SK-N-SH (cell line): ENCODE data around the gene TRAF5. TPM values are rescaled to one million over a fixed set of nuclear protein-coding genes. Genes with fewer than 3 reads are reported as not detected.

ENCODE experiments used
- CTCF ChIA-PET: fragments of 300-600, 350-600 bp; formaldehyde crosslinking; extraction: SDS; loops from one replicate; lab custom pipeline; 2021; lab: Yijun Ruan, JAX
- POLR2A ChIA-PET: fragments of 350-600 bp; sonication (Branson Sonifier 250); formaldehyde crosslinking; extraction: SDS; loops from one replicate; lab custom pipeline; 2020; ENCODE audit warnings: antibody characterized with exemption, inconsistent platforms; lab: Yijun Ruan, JAX
- DNase-seq: peaks from one replicate; pipeline ENCODE4 v3.0.0; 2012
- H2AFZ ChIP-seq: fragments of 200-600 bp; sonication (generic); 2 replicates; pipeline ENCODE4 v1.8.1; 2016; ENCODE audit warnings: antibody characterized with exemption, mild to moderate bottlenecking, low read depth
- H3F3A ChIP-seq: fragments of 200-600 bp; sonication (generic); replicated peaks from 2 replicates; pipeline ENCODE3; 2016; ENCODE audit warnings: antibody characterized with exemption, mild to moderate bottlenecking; ENCODE audit not compliant: insufficient read depth
- H3K27ac ChIP-seq, 2 experiments: fragments of 200-500 bp in 1 of 2; fragments of 200-600 bp in 1 of 2; sonication (Bioruptor generic) in 1 of 2; sonication (generic), shearing (Covaris generic) in 1 of 2; 2 replicates each; pipeline versions ENCODE4 v1.5.1 to v1.6.1; 2014 to 2016; ENCODE audit warnings: low read depth in 2 of 2, inconsistent platforms in 1 of 2, low read length in 1 of 2, mild to moderate bottlenecking in 1 of 2, mixed read lengths in 1 of 2
- H3K27me3 ChIP-seq: fragments of 200-600 bp; sonication (generic), shearing (Covaris generic); 2 replicates; pipeline ENCODE4 v1.6.1; 2016; ENCODE audit warnings: mixed run types; ENCODE audit not compliant: insufficient read depth
- H3K36me3 ChIP-seq, 2 experiments: fragments of 200-500 bp in 1 of 2; fragments of 200-600 bp in 1 of 2; sonication (Bioruptor generic) in 1 of 2; sonication (generic) in 1 of 2; replicated peaks in 1 of 2; 2 replicates each; pipeline versions ENCODE3 to v1.5.1; 2014 to 2016; ENCODE audit warnings: low read length in 1 of 2, mild to moderate bottlenecking in 1 of 2; ENCODE audit not compliant: insufficient read depth in 2 of 2, control insufficient read depth in 1 of 2
- H3K4me1 ChIP-seq, 2 experiments: fragments of 200-500 bp in 1 of 2; fragments of 200-600 bp in 1 of 2; sonication (Bioruptor generic) in 1 of 2; sonication (generic), shearing (Covaris generic) in 1 of 2; 2 replicates each; pipeline versions ENCODE4 v1.5.1 to v1.6.1; 2014 to 2016; ENCODE audit warnings: low read depth in 1 of 2, low read length in 1 of 2, mixed run types in 1 of 2; ENCODE audit not compliant: insufficient read depth in 2 of 2, control insufficient read depth in 1 of 2
- H3K4me2 ChIP-seq: fragments of 200-600 bp; sonication (generic), shearing (Covaris generic); 2 replicates; pipeline ENCODE4 v1.6.1; 2017; ENCODE audit warnings: mixed run types
- H3K4me3 ChIP-seq, 2 experiments: fragments of 200-500 bp in 1 of 2; fragments of 200-600 bp in 1 of 2; sonication (Bioruptor generic) in 1 of 2; sonication (generic), shearing (Covaris generic) in 1 of 2; 2 replicates each; pipeline versions ENCODE4 v1.5.1 to v1.8.1; 2014 to 2016; ENCODE audit warnings: low read depth in 2 of 2, inconsistent platforms in 1 of 2, low read length in 1 of 2, mild to moderate bottlenecking in 1 of 2, mixed read lengths in 1 of 2, moderate library complexity in 1 of 2
- H3K79me2 ChIP-seq: fragments of 200-600 bp; sonication (generic); 2 replicates; pipeline ENCODE4 v1.8.1; 2017; ENCODE audit warnings: mild to moderate bottlenecking; ENCODE audit not compliant: insufficient read depth
- H3K9ac ChIP-seq: fragments of 200-600 bp; sonication (generic); 2 replicates; pipeline ENCODE4 v1.6.1; 2017; ENCODE audit warnings: mixed run types
- H3K9me2 ChIP-seq: fragments of 200-600 bp; sonication (generic); 2 replicates; pipeline ENCODE4 v1.6.1; 2017; ENCODE audit warnings: mixed run types
- H3K9me3 ChIP-seq: fragments of 200-600 bp; sonication (generic); 2 replicates; pipeline ENCODE4 v1.6.1; 2017; ENCODE audit warnings: mixed run types, mild to moderate bottlenecking, moderate library complexity
- H4K20me1 ChIP-seq: fragments of 200-600 bp; sonication (generic); 2 replicates; pipeline ENCODE4 v1.6.1; 2017; ENCODE audit warnings: mild to moderate bottlenecking, mixed run types; ENCODE audit not compliant: insufficient read depth
- ELF1 ChIP-seq: IDR thresholded peaks from 2 replicates; pipeline ENCODE4 v1.4.0; 2012
- EZH2phosphoT487 ChIP-seq: fragments of 200-600 bp; sonication (generic); IDR thresholded peaks from 2 replicates; pipeline ENCODE4 v1.6.1; 2017; ENCODE audit warnings: low read depth, mixed run types, mild to moderate bottlenecking, antibody characterized with exemption, moderate library complexity, borderline replicate concordance
- FOSL2 ChIP-seq: IDR thresholded peaks from 2 replicates; pipeline ENCODE4 v1.4.0; 2012; ENCODE audit warnings: low read depth, mild to moderate bottlenecking, moderate library complexity, borderline replicate concordance
- FOXJ3 ChIP-seq: sonication (generic); formaldehyde crosslinking; IDR thresholded peaks from 2 replicates; pipeline ENCODE4 v1.5.1; 2020; ENCODE audit warnings: mild to moderate bottlenecking, missing genetic modification reagents
- FOXM1 ChIP-seq: IDR thresholded peaks from 2 replicates; pipeline ENCODE4 v1.4.0; 2012; ENCODE audit warnings: low read depth, mild to moderate bottlenecking
- GABPA ChIP-seq: IDR thresholded peaks from 2 replicates; pipeline ENCODE4 v1.4.0; 2012; ENCODE audit warnings: low read depth, mild to moderate bottlenecking
- GATA2 ChIP-seq: sonication (generic); formaldehyde crosslinking; IDR thresholded peaks from 2 replicates; pipeline ENCODE4 v1.5.0; 2020; ENCODE audit warnings: mild to moderate bottlenecking, missing genetic modification reagents
- IRF3 ChIP-seq: fragments of 150-350 bp; IDR thresholded peaks from 2 replicates; pipeline ENCODE4 v1.6.1; 2016; ENCODE audit warnings: mild to moderate bottlenecking, low read depth, low read length
- JUND ChIP-seq: IDR thresholded peaks from 2 replicates; pipeline ENCODE4 v1.4.0; 2012
- MEF2A ChIP-seq: IDR thresholded peaks from 2 replicates; pipeline ENCODE4 v1.4.0; 2012; ENCODE audit warnings: low read depth, borderline replicate concordance
- MXI1 ChIP-seq: IDR thresholded peaks from 2 replicates; pipeline ENCODE4 v1.6.1; 2012; ENCODE audit warnings: mild to moderate bottlenecking, low read depth, low read length, improper control_type of control experiment
- NFIC ChIP-seq: IDR thresholded peaks from 2 replicates; pipeline ENCODE4 v1.4.0; 2012; ENCODE audit warnings: borderline replicate concordance
- RCOR1 ChIP-seq: fragments of 150-350 bp; IDR thresholded peaks from 2 replicates; pipeline ENCODE4 v1.6.1; 2017; ENCODE audit warnings: antibody characterized with exemption, low read length
- REST ChIP-seq: IDR thresholded peaks from 2 replicates; pipeline ENCODE4 v1.6.1; 2012; ENCODE audit warnings: mild to moderate bottlenecking, low read depth, low read length, moderate library complexity
- RFX5 ChIP-seq: IDR thresholded peaks from 2 replicates; pipeline ENCODE4 v1.6.1; 2012; ENCODE audit warnings: mild to moderate bottlenecking, improper control_type of control experiment, low read length
- TAF1 ChIP-seq: IDR thresholded peaks from 2 replicates; pipeline ENCODE4 v1.6.1; 2012; ENCODE audit warnings: low read depth, mild to moderate bottlenecking, low read length, moderate library complexity, borderline replicate concordance
- TCF12 ChIP-seq: IDR thresholded peaks from 2 replicates; pipeline ENCODE4 v1.4.0; 2012
- TEAD4 ChIP-seq: IDR thresholded peaks from 2 replicates; pipeline ENCODE4 v1.4.0; 2012; ENCODE audit warnings: mild to moderate bottlenecking, borderline replicate concordance; ENCODE audit not compliant: insufficient read depth
- USF2 ChIP-seq: fragments of 150-350 bp; IDR thresholded peaks from 2 replicates; pipeline ENCODE4 v1.6.1; 2017; ENCODE audit warnings: antibody characterized with exemption, low read length, low read depth, borderline replicate concordance
- YY1 ChIP-seq: IDR thresholded peaks from 2 replicates; pipeline ENCODE4 v1.4.0; 2012; ENCODE audit warnings: low read depth, mild to moderate bottlenecking
- ZBTB33 ChIP-seq: IDR thresholded peaks from 2 replicates; pipeline ENCODE4 v1.4.0; 2012; ENCODE audit warnings: low read depth, borderline replicate concordance
- WGBS: methylation state at CpG from one replicate; pipeline ENCODE4 v1.1.6; 2017; ENCODE audit warnings: low lambda C conversion rate; 5-methylcytosine and 5-hydroxymethylcytosine counted together
- polyA plus RNA-seq, 3 experiments: library from polyadenylated mRNA; depleted of rRNA; stranded (reverse); fragments of >200 nt; gene quantifications; 2 replicates each; pipeline ENCODE4 v1.2.3, GENCODE V29; 2012

Gene TRAF5
- polyA plus RNA-seq, 1 of the 3 experiments (the other 2 are of a cell fraction): 7.6 TPM

- DNase-seq: no peak
- TF ChIP-seq TEAD4 (no peak), NFIC (no peak), YY1 (no peak), JUND (no peak), RCOR1 (no peak), ELF1 (no peak), FOXJ3 (CRISPR knock-in tag) (no peak), TCF12 (no peak), GATA2 (CRISPR knock-in tag) (no peak)
- POLR2A ChIA-PET: no interaction called here
- no peak overlapping the region for H3K9ac ChIP-seq
- no peak overlapping the region for H3K27ac ChIP-seq
- H4K20me1 ChIP-seq: no peaks in the 10 kb centered on the region
- WGBS: 92% methylated on average over 3 of the region's 3 CpGs
- no peak overlapping the region for H2AFZ ChIP-seq
- no peaks in the 10 kb centered on the region for H3K79me2 ChIP-seq
- no peak overlapping the region for H3K4me2 ChIP-seq
- H3K9me3 ChIP-seq: no peaks in the 10 kb centered on the region
- no peaks in the 10 kb centered on the region for H3K27me3 ChIP-seq
- no peak overlapping the region for H3K4me3 ChIP-seq
- H3K9me2 ChIP-seq: no peaks in the 10 kb centered on the region
- CTCF ChIA-PET: interaction anchor here (1.8 kb wide), 1 partner anchor 36 kb away, joined by 5 read pairs; no protein-coding TSS in a partner anchor
- no peaks in the 10 kb centered on the region for H3K4me1 ChIP-seq
- peaks cover 7 to 16% of the 10 kb centered on the region in 2 experiments for H3K36me3 ChIP-seq
- H3F3A ChIP-seq: no peaks in the 10 kb centered on the region
Measured at GRCh38 chr1:211359876-211360275, 33.2 kb downstream of the TRAF5 start.

GRCh38 chr1:211361202-211361601 is 34.6 kb downstream of the TRAF5 start:
- no peaks in the 10 kb centered on the region for H3F3A ChIP-seq
- no peak overlapping the region for H3K4me3 ChIP-seq
- no peaks in the 10 kb centered on the region for H3K4me1 ChIP-seq
- WGBS: 84% methylated on average over 1 of the region's 1 CpG
- H3K9me2 ChIP-seq: no peaks in the 10 kb centered on the region
- H4K20me1 ChIP-seq: no peaks in the 10 kb centered on the region
- peaks cover 7 to 18% of the 10 kb centered on the region in 2 experiments for H3K36me3 ChIP-seq
- no peak for DNase-seq
- H3K4me2 ChIP-seq: no peak overlapping the region
- POLR2A ChIA-PET: no interaction called here
- H3K27me3 ChIP-seq: no peaks in the 10 kb centered on the region
- no peak overlapping the region for H3K9ac ChIP-seq
- no peak overlapping the region for H3K27ac ChIP-seq
- no peaks in the 10 kb centered on the region for H3K9me3 ChIP-seq
- CTCF ChIA-PET: no interaction called here
- no peak for TF ChIP-seq EZH2phosphoT487
- no peak for TF ChIP-seq RCOR1
- no peak for TF ChIP-seq GATA2 (CRISPR knock-in tag)
- no peak for TF ChIP-seq FOSL2
- TF ChIP-seq IRF3: no peak
- no peak for TF ChIP-seq MEF2A
- no peak for TF ChIP-seq USF2
- no peak for TF ChIP-seq GABPA
- no peak for TF ChIP-seq ZBTB33
- no peak for TF ChIP-seq MXI1
- TF ChIP-seq FOXM1: no peak
- TF ChIP-seq RFX5: no peak
- no peak for TF ChIP-seq ELF1
- TF ChIP-seq TAF1: no peak
- TF ChIP-seq TCF12: no peak
- TF ChIP-seq REST: no peak
- no peak for TF ChIP-seq YY1
- TF ChIP-seq NFIC: no peak
- no peak overlapping the region for H2AFZ ChIP-seq
- H3K79me2 ChIP-seq: no peaks in the 10 kb centered on the region
